GM12878 (cell line): ENCODE measurements around the gene NAXE. TPM values are rescaled to one million over a fixed set of nuclear protein-coding genes. Genes with fewer than 3 reads are reported as not detected.

Experiments
- ATAC-seq: fragments of 200-7000 bp; cut with Tn5 transposase; 3 replicates; pipeline ENCODE4 v1.9.1; 2020; ENCODE audit warnings: mild to moderate bottlenecking, moderate library complexity
- BruUV-seq: library from RNA; stranded (reverse); fragments of 400-500 nt; replicated peaks from 2 replicates; lab custom pipeline; 2021; lab: Mats Ljungman, UMichigan
- CTCF ChIA-PET: fragments of 300-600 bp; sonication (Branson Sonifier 250); formaldehyde crosslinking; extraction: SDS; loops from one replicate; lab custom pipeline; 2021; ENCODE audit warnings: inconsistent platforms; lab: Yijun Ruan, JAX
- POLR2A ChIA-PET: fragments of 350-600 bp; formaldehyde crosslinking; extraction: SDS; loops from one replicate; lab custom pipeline; 2021; ENCODE audit warnings: inconsistent platforms; lab: Charles Lee
- RAD21 ChIA-PET: fragments of 300-600 bp; sonication (Branson Sonifier 250); formaldehyde crosslinking; loops from one replicate; lab custom pipeline; 2023; ENCODE audit warnings: antibody characterized with exemption; ENCODE audit not compliant: unreplicated experiment; lab: Charles Lee
- SMC1A ChIA-PET: fragments of 300-600 bp; sonication (Branson Sonifier 250); formaldehyde crosslinking; loops from one replicate; lab custom pipeline; 2023; ENCODE audit not compliant: unreplicated experiment, uncharacterized antibody; lab: Charles Lee
- DNase-seq: peaks from one replicate; pipeline ENCODE4 v3.0.0-alpha.2; 2011; ENCODE audit warnings: low read depth, low spot score
- FAIRE-seq: peaks from 3 replicates; lab custom pipeline; 2011; peaks lifted over from hg19 to GRCh38; lab: Jason Lieb, UNC
- H2AFZ ChIP-seq: 2 replicates; pipeline ENCODE4 v1.6.0; 2011; ENCODE audit warnings: low read depth, low read length, control low read depth; ENCODE audit not compliant: control insufficient read depth
- H3K27ac ChIP-seq: 2 replicates; pipeline ENCODE4 v1.5.1; 2011; ENCODE audit warnings: control low read depth; ENCODE audit not compliant: control insufficient read depth, insufficient read depth
- H3K27me3 ChIP-seq, 2 experiments: replicated peaks in 1 of 2; 2 replicates each; pipeline versions ENCODE4 v1.6.0 to v1.6.1; 2011; ENCODE audit warnings: low read length in 1 of 2; ENCODE audit not compliant: control insufficient read depth in 2 of 2, insufficient read depth in 2 of 2
- H3K36me3 ChIP-seq, 2 experiments: 2 replicates each; pipeline ENCODE4 v1.5.1; 2011; ENCODE audit warnings: low read length in 1 of 2; ENCODE audit not compliant: control insufficient read depth in 2 of 2, insufficient read depth in 2 of 2
- H3K4me1 ChIP-seq: 2 replicates; pipeline ENCODE4 v1.6.1; 2011; ENCODE audit warnings: mild to moderate bottlenecking, low read length, moderate library complexity, mixed read lengths; ENCODE audit not compliant: control insufficient read depth, insufficient read depth
- H3K4me2 ChIP-seq: 2 replicates; pipeline ENCODE4 v1.6.0; 2011; ENCODE audit warnings: control low read depth; ENCODE audit not compliant: control insufficient read depth, insufficient read depth
- H3K4me3 ChIP-seq: fragments of 200-600 bp; sonication (generic); 2 replicates; pipeline ENCODE4 v1.5.1; 2016
- H3K79me2 ChIP-seq: 2 replicates; pipeline ENCODE4 v1.6.0; 2011; ENCODE audit warnings: low read length; ENCODE audit not compliant: control insufficient read depth, insufficient read depth
- H3K9ac ChIP-seq: 2 replicates; pipeline ENCODE4 v1.8.0; 2011; ENCODE audit warnings: low read length, control low read depth, mixed read lengths; ENCODE audit not compliant: control insufficient read depth, insufficient read depth
- H3K9me3 ChIP-seq: replicated peaks from 3 replicates; pipeline ENCODE4 v1.5.1; 2011; ENCODE audit warnings: mild to moderate bottlenecking, low read length; ENCODE audit not compliant: control insufficient read depth, insufficient read depth
- H4K20me1 ChIP-seq: 2 replicates; pipeline ENCODE4 v1.6.0; 2011; ENCODE audit not compliant: control insufficient read depth, insufficient read depth
- ASH2L ChIP-seq: fragments of 300-600, 200-600 bp; sonication (generic); IDR thresholded peaks from 2 replicates; pipeline ENCODE4 v1.6.1; 2017; ENCODE audit warnings: low read depth, mild to moderate bottlenecking, borderline replicate concordance
- GABPA ChIP-seq: IDR thresholded peaks from 2 replicates; pipeline ENCODE4 v1.6.1; 2014; ENCODE audit warnings: antibody characterized with exemption, low read depth, mild to moderate bottlenecking, inconsistent platforms
- HSF1 ChIP-seq: fragments of 150-350 bp; IDR thresholded peaks from 2 replicates; pipeline ENCODE4 v1.6.1; 2014; ENCODE audit warnings: mild to moderate bottlenecking, low read depth, low read length
- SKIL ChIP-seq: fragments of 450-650 bp; IDR thresholded peaks from 2 replicates; pipeline ENCODE4 v1.6.1; 2017; ENCODE audit warnings: mild to moderate bottlenecking, low read depth, inconsistent platforms; ENCODE audit not compliant: poor library complexity, severe bottlenecking
- SMARCA5 ChIP-seq: fragments of 450-650 bp; IDR thresholded peaks from 2 replicates; pipeline ENCODE4 v1.6.1; 2017; ENCODE audit warnings: mild to moderate bottlenecking
- WGBS: methylation state at CpG from one replicate; pipeline ENCODE4 v1.1.6; 2016; ENCODE audit warnings: low lambda C conversion rate; ENCODE audit not compliant: insufficient replicate concordance, insufficient coverage; ENCODE audit errors: missing lambda C conversion rate; 5-methylcytosine and 5-hydroxymethylcytosine counted together
- in situ Hi-C: fragments of 300-500 bp; cut with MboI; formaldehyde crosslinking; loops from 9 replicates; pipeline ENCODE4 v1.14.3; 2018; ENCODE audit warnings: mixed read lengths
- intact Hi-C: fragments of 100-400 bp; cut with micrococcal nuclease; formaldehyde crosslinking; loops from one replicate; pipeline ENCODE4 v1.14.2; 2022; ENCODE audit not compliant: unreplicated experiment
- polyA plus RNA-seq, 11 experiments: library from polyadenylated mRNA; depleted of rRNA in 4 of 11; unstranded in 6 of 11; stranded (reverse) in 5 of 11; fragments of >200 nt; fragmentation: Nextera tagmentation in 4 of 11; fragmentation: Illumina TruSeq in 1 of 11; extraction: Ambion mirVana in 4 of 11; extraction: Trizol in 1 of 11; gene quantifications; 1 replicate in 1 of 11; 2 replicates in 10 of 11; pipeline versions ENCODE4 v1.2.1 to v1.2.3, GENCODE V29; 2011 to 2016; ENCODE audit warnings: inconsistent platforms in 2 of 11, missing spikeins in 2 of 11, low read depth in 1 of 11
- total RNA-seq, 4 experiments: library from RNA; depleted of rRNA in 3 of 4; stranded (reverse); fragments of >200 nt in 3 of 4; fragmentation: Illumina TruSeq in 1 of 4; extraction: Trizol in 1 of 4; gene quantifications; 2 replicates each; pipeline versions ENCODE4 v1.2.1 to v1.2.3, GENCODE V29; 2013 to 2021

The NAXE gene
- total and polyA plus RNA-seq, 10 of the 15 experiments (the other 5 are each of a cell fraction or from before 2014, with no cell fraction given), result 17.8 to 93.3 (median 68.8) TPM

GRCh38 chr1:156554971-156555370, 36.6 kb upstream of the NAXE start:
- H3K9me3 ChIP-seq, result no peaks in the 10 kb centered on the region
- no peaks in the 10 kb centered on the region for H4K20me1 ChIP-seq
- POLR2A ChIA-PET, result no interaction called here
- no peak for TF ChIP-seq SKIL
- no peaks in the 10 kb centered on the region for H3K27me3 ChIP-seq
- DNase-seq, result no peak
- BruUV-seq, result no TSS peak
- SMC1A ChIA-PET, result interaction anchor here (0.9 to 1.3 kb wide), 3 partner anchors 11 to 16 kb away, joined by 3 to 5 read pairs (median 3); no protein-coding TSS in a partner anchor
- CTCF ChIA-PET, result interaction anchor here (0.8 to 1.2 kb wide), 3 partner anchors 24 to 72 kb away, joined by 3 read pairs; no protein-coding TSS in a partner anchor
- no peak overlapping the region for H3K27ac ChIP-seq
- no peak for FAIRE-seq
- 74% methylated on average over 8 of the region's 8 CpGs for WGBS
- no peak overlapping the region for H3K4me2 ChIP-seq
- H2AFZ ChIP-seq, result no peak overlapping the region
- intact Hi-C loops, result no loop called here
- peaks cover 0 to 2% of the 10 kb centered on the region in 2 experiments; a peak in 2 of 4 replicates for H3K36me3 ChIP-seq
- in situ Hi-C loops, result no loop called here
- RAD21 ChIA-PET, result interaction anchor here (0.7 to 1.7 kb wide), 3 partner anchors 37 to 169 kb away, joined by 3 to 4 read pairs (median 4); partner anchors contain the start of gene NAXE
- ATAC-seq, result no peak
- H3K4me3 ChIP-seq, result no peak overlapping the region
- H3K4me1 ChIP-seq, result no peaks in the 10 kb centered on the region
- no peak overlapping the region for H3K9ac ChIP-seq
- no peaks in the 10 kb centered on the region for H3K79me2 ChIP-seq

GRCh38 chr1:156555715-156556114, 35.9 kb upstream of the NAXE start:
- Histone ChIP-seq H3K79me2 (no peaks in the 10 kb centered on the region), H3K9me3 (no peaks in the 10 kb centered on the region), H2AFZ (no peak overlapping the region), H3K9ac (no peak overlapping the region), H3K4me2 (no peak overlapping the region), H3K36me3 (peaks cover 0 to 2% of the 10 kb centered on the region in 2 experiments; a peak in 1 of 4 replicates), H3K4me1 (no peaks in the 10 kb centered on the region), H3K27ac (no peak overlapping the region), H4K20me1 (no peaks in the 10 kb centered on the region), H3K27me3 (no peaks in the 10 kb centered on the region), H3K4me3 (no peak overlapping the region)
- FAIRE-seq (no peak), ATAC-seq (no peak), DNase-seq (no peak)
- WGBS, result 90% methylated on average over 2 of the region's 2 CpGs
- in situ Hi-C loops, result no loop called here
- ChIA-PET SMC1A (interaction anchor here (0.8 to 1.2 kb wide), 2 partner anchors 16 to 30 kb away, joined by 5 read pairs; no protein-coding TSS in a partner anchor), RAD21 (interaction anchor here (1.5 to 1.7 kb wide), 2 partner anchors 66 to 170 kb away, joined by 4 read pairs; no protein-coding TSS in a partner anchor), CTCF (interaction anchor here (1.0 to 1.2 kb wide), 2 partner anchors 34 to 71 kb away, joined by 3 read pairs; no protein-coding TSS in a partner anchor), POLR2A (no interaction called here)
- BruUV-seq, result no TSS peak
- intact Hi-C loops, result no loop called here
- TF ChIP-seq GABPA, result no peak
- no peak for TF ChIP-seq SMARCA5
- TF ChIP-seq ASH2L, result no peak
- no peak for TF ChIP-seq HSF1
